Hematopoietic multipotent progenitor cell treated with erythropoietin and hydrocortisone succinate and interleukin-3 and kit ligand, for 6 days (in vitro differentiated cells): ENCODE results near the gene ARNT2.
"Not testable (repeated sequence)": the region's sequence is repeated elsewhere in the genome, so short reads cannot be mapped to it uniquely, and the experiment has no call there.

Experiments
- DNase-seq: peaks from one replicate; pipeline ENCODE4 v3.0.0-alpha.2; 2015

The ARNT2 gene

GRCh38 chr15:80494351-80494751, 90.2 kb downstream of the ARNT2 start:
- no peak for DNase-seq

DNA sequence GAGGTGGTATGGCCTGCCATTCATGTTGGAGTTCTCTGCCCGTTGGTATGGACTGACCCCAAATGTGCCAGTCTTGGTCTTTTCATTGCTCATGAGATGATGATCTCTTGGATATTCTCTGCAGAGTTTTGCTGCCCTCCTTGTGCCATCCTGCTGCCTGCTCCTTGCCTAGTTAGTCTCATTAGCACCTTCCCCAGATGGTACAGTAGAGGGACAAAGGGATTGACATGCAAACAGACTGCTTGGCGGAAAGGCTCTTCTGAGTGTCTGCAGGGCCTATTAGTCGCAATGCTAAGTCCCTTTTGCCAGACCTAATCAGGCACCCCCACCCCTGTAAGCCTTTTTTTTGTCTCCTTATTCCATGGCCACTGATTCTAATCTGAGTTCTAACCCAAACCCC, 90.6 kb downstream of the ARNT2 start:
- DNase-seq = no peak

DNA sequence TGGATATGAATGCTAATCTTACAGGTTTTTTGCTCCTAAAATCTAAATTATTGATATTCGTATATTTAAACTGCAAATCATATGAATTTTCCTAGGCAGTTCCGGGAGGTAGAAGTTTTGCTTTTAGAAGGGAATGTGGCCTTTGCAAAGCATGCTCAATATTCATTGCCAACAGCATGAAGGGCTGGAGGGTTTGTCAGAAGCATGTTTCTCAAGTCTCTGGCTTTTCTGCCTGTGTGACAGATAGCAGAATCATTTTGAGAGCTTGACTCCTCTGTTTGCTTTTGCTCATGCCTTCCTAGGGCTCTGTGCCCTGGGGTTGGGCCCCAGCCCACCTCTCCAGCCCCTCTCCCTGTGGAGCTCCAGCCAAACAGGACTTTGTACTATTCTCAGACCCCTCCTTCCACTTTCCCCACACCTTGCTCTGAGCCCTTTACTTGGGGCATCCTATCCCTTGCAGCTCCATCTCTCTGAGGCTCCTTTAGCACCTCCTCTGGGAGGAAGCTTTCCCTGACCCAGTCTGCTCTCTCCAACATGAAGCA, 91.3 kb downstream of the ARNT2 start:
- DNase-seq = no peak

DNA sequence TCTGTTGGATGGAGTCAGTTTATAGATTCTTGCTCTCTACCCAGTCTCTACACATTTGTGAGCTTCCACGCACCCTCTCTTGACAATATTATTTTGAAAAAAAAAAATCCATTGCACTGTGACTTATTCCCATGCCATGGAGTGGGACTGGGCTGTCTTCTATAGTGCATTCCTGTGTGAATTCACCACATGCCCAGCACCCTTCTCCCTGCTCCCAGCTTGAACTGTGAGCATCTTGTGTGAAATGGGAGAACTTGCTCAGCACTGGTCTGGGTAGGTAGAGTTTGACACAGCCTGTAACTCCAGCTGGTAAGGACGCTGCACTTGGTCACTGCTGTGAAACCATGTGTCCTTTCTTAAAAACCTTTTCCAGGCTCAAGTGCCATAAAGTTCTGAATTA, 91.9 kb downstream of the ARNT2 start:
- DNase-seq = no peak

GRCh38 chr15:80497221-80497620, 93.0 kb downstream of the ARNT2 start:
- DNase-seq = no peak

- no peak for DNase-seq
These were observed 94.5 kb downstream of the ARNT2 start for GRCh38 chr15:80498652-80499051.

DNA sequence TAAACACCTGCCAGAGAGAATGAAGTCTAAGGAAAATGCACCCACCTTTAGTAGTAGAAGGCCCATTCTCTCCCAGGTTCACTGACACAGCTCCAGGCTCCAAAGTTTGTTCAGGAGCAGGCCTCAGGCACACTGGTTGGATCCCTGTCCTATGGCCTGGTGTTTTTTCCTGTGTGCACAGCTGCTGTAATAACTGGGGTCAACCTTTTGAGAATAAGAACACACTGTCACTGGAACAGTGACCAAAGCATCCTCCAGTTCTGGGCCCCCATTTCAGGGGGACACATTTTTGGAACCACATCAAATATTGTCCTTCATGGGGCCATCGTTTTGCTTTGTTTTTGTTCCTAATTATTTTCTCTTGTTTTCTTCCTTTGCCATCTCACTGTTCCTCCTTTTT, 95.8 kb downstream of the ARNT2 start:
- no peak for DNase-seq

DNA sequence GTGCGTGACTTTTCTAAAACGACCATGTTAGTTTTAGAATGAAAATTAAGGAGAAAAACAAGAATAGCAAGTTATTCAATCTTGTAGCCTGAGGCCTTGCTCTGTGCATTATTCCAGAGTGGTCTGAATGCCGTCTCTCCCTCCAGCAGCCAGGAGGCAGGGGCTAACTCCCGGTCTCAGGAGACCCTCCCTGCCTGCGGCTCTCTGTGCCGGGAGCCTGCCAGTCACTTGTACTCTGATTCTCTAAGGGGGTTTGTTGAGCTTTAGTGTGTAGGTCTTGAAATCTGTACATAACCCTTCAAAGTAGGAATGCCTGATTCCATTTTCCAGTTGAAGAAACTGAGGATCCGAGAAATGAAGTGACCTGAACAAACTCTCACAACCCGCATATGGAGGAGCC, 97.3 kb downstream of the ARNT2 start:
- no peak for DNase-seq

DNA sequence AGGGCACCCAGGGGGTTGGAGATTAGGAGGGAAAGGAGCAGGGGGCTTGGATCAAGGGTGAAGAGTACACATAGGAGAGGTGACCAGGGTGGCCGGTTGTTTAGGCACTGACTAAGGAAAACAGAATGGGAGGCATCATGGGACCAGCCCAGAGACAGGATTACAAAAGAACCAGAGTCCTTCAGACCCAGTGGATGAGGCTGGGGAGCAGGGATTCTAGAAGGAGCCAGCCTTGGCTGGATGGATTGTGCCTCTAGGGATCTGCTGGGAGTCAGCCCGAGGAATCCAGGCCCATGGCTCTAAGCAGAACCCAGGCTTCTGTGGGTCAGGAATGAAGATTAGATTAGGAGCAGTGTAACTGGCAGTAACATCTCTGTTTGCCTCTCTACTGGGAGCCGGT, 98.6 kb downstream of the ARNT2 start:
- no peak for DNase-seq

- no peak for DNase-seq
These were observed 99.3 kb downstream of the ARNT2 start for GRCh38 chr15:80503319-80503952.

GRCh38 chr15:80504931-80505330, 100.7 kb downstream of the ARNT2 start:
- no peak for DNase-seq

DNA sequence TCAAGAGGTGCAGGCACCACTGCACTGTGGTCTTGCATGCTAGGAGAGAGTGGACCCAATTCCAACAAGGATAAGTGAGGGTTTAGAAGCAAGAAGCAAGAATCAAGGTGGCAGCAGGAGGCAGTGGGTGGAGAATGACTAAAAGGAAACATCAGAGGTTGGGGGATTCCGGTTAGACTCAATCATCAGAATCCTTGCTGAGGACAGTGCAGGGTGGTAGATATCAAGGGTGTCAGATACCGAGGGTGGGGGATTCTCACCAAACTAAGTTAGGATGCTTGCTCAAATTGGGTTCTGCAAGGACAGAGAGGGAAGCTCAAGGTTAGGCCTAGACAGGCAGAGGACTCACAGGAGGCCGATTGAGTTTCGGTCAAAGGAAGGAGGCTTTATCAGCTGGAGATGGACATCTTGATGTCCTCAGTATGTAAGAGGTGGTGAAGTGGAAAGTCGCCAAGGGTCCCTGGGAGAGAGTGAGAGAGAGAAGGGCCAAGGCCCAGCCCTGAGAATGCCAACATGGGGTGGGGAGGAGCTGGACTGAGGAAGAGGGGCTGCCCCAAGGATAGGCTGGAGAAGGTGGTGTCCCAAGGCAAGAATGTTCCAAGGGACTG, 102.2 kb downstream of the ARNT2 start:
- DNase-seq = no peak

- no peak for DNase-seq
These were observed 102.9 kb downstream of the ARNT2 start for GRCh38 chr15:80507131-80507530.

DNA sequence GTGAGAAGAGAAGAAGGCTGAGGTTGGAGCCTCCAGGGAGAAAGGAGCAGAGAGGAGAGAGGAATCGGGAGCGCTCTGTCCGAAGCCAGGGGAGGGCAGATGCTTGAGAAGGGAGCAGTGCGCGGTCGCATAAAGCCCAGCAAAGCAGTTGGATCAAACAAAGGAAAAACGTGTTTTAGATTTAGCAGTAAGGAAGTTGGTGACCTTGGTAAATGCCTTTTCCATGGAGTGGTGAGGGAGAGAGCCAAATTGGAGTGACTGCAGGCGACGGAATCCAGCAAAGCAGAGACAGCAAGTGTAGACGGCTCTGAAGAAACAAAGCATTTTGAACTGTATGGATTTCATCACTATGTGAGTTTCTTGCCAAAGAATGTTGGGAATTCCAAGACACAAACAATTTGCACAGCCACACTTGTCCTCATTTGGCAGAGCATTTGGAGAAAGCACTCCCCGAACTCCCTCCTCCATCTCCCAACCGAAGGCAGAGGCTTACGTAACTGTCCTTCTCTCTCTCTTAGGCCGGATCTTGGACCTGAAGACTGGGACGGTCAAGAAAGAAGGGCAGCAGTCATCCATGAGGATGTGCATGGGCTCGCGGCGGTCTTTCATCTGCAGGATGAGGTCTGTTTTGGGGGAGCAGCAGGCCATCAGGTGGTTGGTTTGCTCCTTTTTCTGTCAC, 103.6 kb downstream of the ARNT2 start:
- DNase-seq = no peak

GRCh38 chr15:80508783-80509182, 104.6 kb downstream of the ARNT2 start:
- no peak for DNase-seq

DNA sequence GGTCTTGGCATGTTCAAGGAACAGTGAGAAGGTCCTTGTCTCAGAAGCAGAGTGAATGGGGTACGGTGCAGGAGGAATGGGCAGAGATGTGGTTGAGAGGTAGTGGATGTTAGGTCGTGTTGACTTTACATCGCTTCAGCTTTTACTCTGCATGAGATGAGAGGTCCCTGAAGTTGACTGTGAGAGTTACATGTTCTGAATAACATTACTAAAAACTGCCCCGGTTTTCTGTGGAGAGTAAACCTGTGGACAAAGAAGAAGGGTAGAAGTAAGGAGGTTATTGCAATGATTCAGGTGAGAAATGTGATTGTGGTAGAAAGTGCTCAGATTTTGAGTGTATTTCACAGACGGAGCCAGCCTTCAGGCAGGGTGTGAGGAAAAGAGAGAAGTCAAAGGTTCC, 105.6 kb downstream of the ARNT2 start:
- no peak for DNase-seq

DNA sequence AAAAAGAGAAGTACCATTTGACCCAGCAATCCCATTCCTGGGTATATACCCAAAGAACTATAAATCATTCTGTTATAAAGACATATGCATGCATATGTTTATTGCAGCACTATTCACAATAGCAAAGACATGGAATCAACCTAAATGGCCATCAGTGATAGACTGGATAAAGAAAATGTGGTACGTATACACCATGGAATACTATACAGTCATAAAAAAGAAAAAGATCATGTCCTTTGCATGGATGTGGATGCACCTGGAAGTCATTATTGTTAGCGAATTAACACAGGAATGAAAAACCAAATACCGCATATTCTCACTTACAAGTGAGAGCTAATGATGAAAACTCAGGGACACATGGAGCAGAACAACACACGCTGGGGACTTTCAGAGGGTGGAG, 106.8 kb downstream of the ARNT2 start:
- DNase-seq = not testable (repeated sequence)

- DNase-seq = peak; percentile 9
These were observed 108.8 kb downstream of the ARNT2 start for GRCh38 chr15:80512726-80513660.

DNA sequence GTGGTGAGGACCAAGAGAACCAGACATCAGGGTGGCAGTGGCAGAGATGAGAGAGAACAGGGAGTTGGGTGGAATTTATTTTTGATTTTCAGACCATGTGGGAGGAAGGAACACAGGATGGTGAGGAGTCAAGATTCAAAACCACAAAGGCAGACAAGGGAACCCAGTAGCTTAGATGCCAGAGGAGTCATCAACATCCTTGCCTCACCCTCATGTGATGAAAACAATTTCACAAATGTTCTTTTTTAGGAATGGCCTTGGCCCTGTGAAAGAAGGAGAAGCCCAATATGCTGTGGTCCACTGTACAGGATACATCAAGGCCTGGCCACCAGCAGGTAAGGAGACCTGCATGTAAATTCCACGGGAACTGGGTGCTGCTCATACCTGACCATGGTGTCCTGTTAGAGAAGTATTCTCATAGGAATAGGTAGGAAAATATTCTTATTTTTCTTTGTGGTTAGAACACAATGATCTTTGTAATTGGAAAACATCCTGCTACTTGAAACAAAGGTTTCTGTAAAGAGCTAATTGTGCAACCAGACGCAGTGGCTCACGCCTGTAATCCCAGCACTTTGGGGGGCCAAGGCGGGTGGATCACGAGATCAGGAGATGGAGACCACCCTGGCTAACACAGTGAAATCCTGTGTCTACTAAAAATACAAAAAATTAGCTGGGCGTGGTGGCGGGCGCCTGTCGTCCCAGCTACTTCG, 110.0 kb downstream of the ARNT2 start:
- DNase-seq = no peak

GRCh38 chr15:80517290-80517689, 113.1 kb downstream of the ARNT2 start:
- DNase-seq = no peak

- no peak for DNase-seq
These were observed 114.3 kb downstream of the ARNT2 start for GRCh38 chr15:80518522-80518921.

GRCh38 chr15:80523746-80524145, 119.6 kb downstream of the ARNT2 start:
- DNase-seq = no peak
